Activated CD8-positive, alpha-beta T cell treated with anti-CD3 and anti-CD28 coated beads, Interleukin-2, amount 10 ng/mL, durations not matched to agents 7 days and 5 days (primary cell): ENCODE data around the gene CTU2. TPM values are rescaled to one million over a fixed set of nuclear protein-coding genes. Genes with fewer than 3 reads are reported as not detected.

ENCODE experiments used
- ATAC-seq: fragments of 150-1000 bp; cut with Tn5 transposase; one replicate; pipeline ENCODE4 v1.10.0; 2021; ENCODE audit warnings: moderate library complexity
- CTCF ChIA-PET: fragments of 350-600 bp; sonication (Branson Sonifier 250); formaldehyde crosslinking; loops from one replicate; lab custom pipeline; 2021; ENCODE audit warnings: antibody characterized with exemption; lab: Charles Lee
- POLR2A ChIA-PET: fragments of 350-600 bp; sonication (Branson Sonifier 250); formaldehyde crosslinking; loops from one replicate; lab custom pipeline; 2021; ENCODE audit warnings: antibody characterized with exemption; lab: Charles Lee
- DNase-seq: peaks from one replicate; pipeline ENCODE4 v3.0.0-alpha.2; 2020
- H3K27ac Mint-ChIP-seq: one replicate; pipeline ENCODE4 v1.8.0; 2021; ENCODE audit warnings: mild to moderate bottlenecking, mixed read lengths
- H3K27me3 Mint-ChIP-seq: one replicate; pipeline ENCODE4 v1.8.0; 2021; ENCODE audit warnings: low read depth, mixed read lengths
- H3K36me3 Mint-ChIP-seq: one replicate; pipeline ENCODE4 v1.8.0; 2021; ENCODE audit warnings: low read depth, mixed read lengths
- H3K4me1 Mint-ChIP-seq: one replicate; pipeline ENCODE4 v1.8.0; 2021; ENCODE audit warnings: low read depth, mixed read lengths
- H3K4me3 Mint-ChIP-seq: one replicate; pipeline ENCODE4 v1.8.0; 2021; ENCODE audit warnings: mild to moderate bottlenecking, mixed read lengths
- H3K9me3 Mint-ChIP-seq: one replicate; pipeline ENCODE4 v1.8.0; 2022; ENCODE audit warnings: mixed read lengths; ENCODE audit not compliant: insufficient read depth
- microRNA-seq: library from miRNA; unstranded; fragments of <30 nt; microRNA quantifications from one replicate; pipeline ENCODE4 v1.2.0, GENCODE V29; 2022
- total RNA-seq, 2 experiments: library from RNA; stranded (reverse); gene quantifications; one replicate each; pipeline ENCODE4 v1.2.3, GENCODE V29; 2021

CTU2 gene
- total RNA-seq, 2 experiments from 2014 or later: 27.5 to 29.2 TPM

GRCh38 chr16:88762258-88762870, 56.1 kb downstream of the CTU2 start:
- H3K27ac Mint-ChIP-seq: no peak overlapping the region
- ChIA-PET POLR2A (interaction anchor here (0.9 kb wide), 1 partner anchor 17 kb away, joined by 3 read pairs; no protein-coding TSS in a partner anchor), CTCF (no interaction called here)
- H3K4me1 Mint-ChIP-seq: peaks cover 29% of the 10 kb centered on the region
- H3K36me3 Mint-ChIP-seq: peaks cover 7% of the 10 kb centered on the region
- DNase-seq (no peak), ATAC-seq (no peak)
- no peaks in the 10 kb centered on the region for H3K9me3 Mint-ChIP-seq
- H3K27me3 Mint-ChIP-seq: no peaks in the 10 kb centered on the region
- no peak overlapping the region for H3K4me3 Mint-ChIP-seq

GRCh38 chr16:88762941-88763340, 56.6 kb downstream of the CTU2 start:
- ATAC-seq (no peak), DNase-seq (no peak)
- Mint-ChIP-seq H3K36me3 (peaks cover 7% of the 10 kb centered on the region), H3K27me3 (no peaks in the 10 kb centered on the region), H3K4me1 (peaks cover 34% of the 10 kb centered on the region), H3K4me3 (no peak overlapping the region), H3K27ac (no peak overlapping the region), H3K9me3 (no peaks in the 10 kb centered on the region)
- POLR2A ChIA-PET: interaction anchor here (0.9 kb wide), 1 partner anchor 18 kb away, joined by 3 read pairs; no protein-coding TSS in a partner anchor
- CTCF ChIA-PET: no interaction called here

GRCh38 chr16:88763502-88764053, 57.3 kb downstream of the CTU2 start:
- H3K27ac Mint-ChIP-seq: no peak overlapping the region
- no peak overlapping the region for H3K4me3 Mint-ChIP-seq
- POLR2A ChIA-PET: interaction anchor here (0.6 kb wide), 1 partner anchor 61 kb away, joined by 3 read pairs; no protein-coding TSS in a partner anchor

GRCh38 chr16:88764080-88764479, 57.8 kb downstream of the CTU2 start:
- ChIA-PET POLR2A (interaction anchor here (0.6 kb wide), 1 partner anchor 61 kb away, joined by 3 read pairs; no protein-coding TSS in a partner anchor), CTCF (interaction anchor here (0.7 kb wide), 1 partner anchor 21 kb away, joined by 3 read pairs; no protein-coding TSS in a partner anchor)
- Mint-ChIP-seq H3K27ac (no peak overlapping the region), H3K4me1 (peaks cover 25% of the 10 kb centered on the region), H3K9me3 (no peaks in the 10 kb centered on the region), H3K36me3 (peaks cover 7% of the 10 kb centered on the region), H3K27me3 (no peaks in the 10 kb centered on the region), H3K4me3 (no peak overlapping the region)
- DNase-seq (no peak), ATAC-seq (no peak)

More at GRCh38 chr16:88763502-88764053, 57.3 kb downstream of the CTU2 start:
- H3K9me3 Mint-ChIP-seq: no peaks in the 10 kb centered on the region
- H3K36me3 Mint-ChIP-seq: peaks cover 7% of the 10 kb centered on the region
- no peak for ATAC-seq
- DNase-seq: no peak
- CTCF ChIA-PET: no interaction called here
- H3K4me1 Mint-ChIP-seq: peaks cover 28% of the 10 kb centered on the region
- H3K27me3 Mint-ChIP-seq: no peaks in the 10 kb centered on the region

GRCh38 chr16:88764913-88765349, 58.6 kb downstream of the CTU2 start:
- no peaks in the 10 kb centered on the region for H3K9me3 Mint-ChIP-seq
- CTCF ChIA-PET: interaction anchor here (0.7 kb wide), 1 partner anchor 22 kb away, joined by 3 read pairs; no protein-coding TSS in a partner anchor
- peaks cover 26% of the 10 kb centered on the region for H3K4me1 Mint-ChIP-seq
- DNase-seq: no peak
- H3K36me3 Mint-ChIP-seq: peaks cover 7% of the 10 kb centered on the region
- H3K4me3 Mint-ChIP-seq: no peak overlapping the region
- no peak overlapping the region for H3K27ac Mint-ChIP-seq
- no peaks in the 10 kb centered on the region for H3K27me3 Mint-ChIP-seq
- POLR2A ChIA-PET: no interaction called here
- no peak for ATAC-seq

Small RNAs within 50 kb of the gene (microRNA-seq; reads per million reads assigned to microRNA genes)
- gene MIR4722: not detected

Other genes starting within 250 kb of the CTU2 start
- 10 to 100 TPM; 80.9 to 90.0 TPM for gene ZC3H18, start 136.1 kb upstream of the CTU2 start, total RNA-seq
- gene IL17C, start 67.9 kb upstream of the CTU2 start, total RNA-seq: under 1 TPM in 1 of 2 experiments, not detected in 1; 0.37 TPM
- gene CYBA, start 55.5 kb upstream of the CTU2 start, total RNA-seq: 100 to 1,000 TPM; 568 to 599 TPM
- 10 to 100 TPM; 86.0 to 96.1 TPM for gene MVD, start 43.4 kb upstream of the CTU2 start, total RNA-seq
- gene SNAI3, start 20.0 kb upstream of the CTU2 start, total RNA-seq: 10 to 100 TPM; 13.4 to 14.3 TPM
- 100 to 1,000 TPM; 144 to 166 TPM for gene RNF166, start 95 bp upstream of the CTU2 start, total RNA-seq
- gene PIEZO1, start 78.7 kb downstream of the CTU2 start, total RNA-seq: 100 to 1,000 TPM; 226 to 230 TPM
- gene CDT1, start 97.3 kb downstream of the CTU2 start, total RNA-seq: 100 to 1,000 TPM; 126 to 132 TPM
- 100 to 1,000 TPM; 140 to 141 TPM for gene APRT, start 105.4 kb downstream of the CTU2 start, total RNA-seq
- 10 to 100 TPM; 31.1 to 33.3 TPM for gene GALNS, start 150.4 kb downstream of the CTU2 start, total RNA-seq
- 10 to 100 TPM; 61.2 to 65.3 TPM for gene TRAPPC2L, start 150.6 kb downstream of the CTU2 start, total RNA-seq
- not detected for gene PABPN1L, start 160.2 kb downstream of the CTU2 start, total RNA-seq